ENCODE measurements around the gene DTNBP1.

The DTNBP1 gene

DNA sequence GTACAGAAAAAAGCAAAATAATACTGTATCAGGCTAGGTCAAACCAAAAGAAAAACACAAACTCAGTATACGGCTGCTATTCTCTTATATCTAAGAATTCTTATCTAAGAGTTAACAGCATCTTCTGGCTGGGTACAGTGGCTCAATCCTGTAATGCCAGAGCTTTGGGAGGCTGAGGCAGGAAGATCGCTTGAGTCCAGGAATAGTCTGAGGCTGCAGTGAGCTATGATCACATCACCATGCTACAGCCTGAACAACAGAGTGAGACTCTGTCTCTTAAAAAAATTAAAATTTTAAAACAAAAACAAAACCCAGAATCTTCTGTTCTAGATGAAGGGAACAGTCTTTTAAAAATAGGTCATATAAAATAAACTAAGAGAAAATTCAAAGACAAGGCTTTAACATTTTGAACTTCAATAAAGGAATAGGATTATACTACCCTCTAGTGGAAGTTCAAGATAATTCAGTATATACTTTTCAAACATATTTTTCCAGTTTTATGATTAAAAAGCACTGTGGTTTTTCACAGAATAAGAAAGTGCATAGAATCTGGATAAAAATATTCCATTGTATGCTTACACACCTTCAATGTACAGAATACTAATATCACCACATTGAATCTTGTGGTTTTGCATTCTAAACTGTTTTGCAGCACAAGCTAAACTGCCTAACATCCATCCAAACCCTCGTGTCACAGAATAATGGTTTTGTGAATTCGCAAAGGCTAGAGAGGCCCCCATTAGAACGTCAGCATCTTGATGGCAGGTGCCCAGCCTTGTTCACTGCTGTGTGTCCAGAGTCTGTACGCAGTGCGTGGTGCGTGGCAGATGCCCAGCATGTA lies 39.3 kb downstream of the DTNBP1 start:
- DNase-seq, result no peak

DNA sequence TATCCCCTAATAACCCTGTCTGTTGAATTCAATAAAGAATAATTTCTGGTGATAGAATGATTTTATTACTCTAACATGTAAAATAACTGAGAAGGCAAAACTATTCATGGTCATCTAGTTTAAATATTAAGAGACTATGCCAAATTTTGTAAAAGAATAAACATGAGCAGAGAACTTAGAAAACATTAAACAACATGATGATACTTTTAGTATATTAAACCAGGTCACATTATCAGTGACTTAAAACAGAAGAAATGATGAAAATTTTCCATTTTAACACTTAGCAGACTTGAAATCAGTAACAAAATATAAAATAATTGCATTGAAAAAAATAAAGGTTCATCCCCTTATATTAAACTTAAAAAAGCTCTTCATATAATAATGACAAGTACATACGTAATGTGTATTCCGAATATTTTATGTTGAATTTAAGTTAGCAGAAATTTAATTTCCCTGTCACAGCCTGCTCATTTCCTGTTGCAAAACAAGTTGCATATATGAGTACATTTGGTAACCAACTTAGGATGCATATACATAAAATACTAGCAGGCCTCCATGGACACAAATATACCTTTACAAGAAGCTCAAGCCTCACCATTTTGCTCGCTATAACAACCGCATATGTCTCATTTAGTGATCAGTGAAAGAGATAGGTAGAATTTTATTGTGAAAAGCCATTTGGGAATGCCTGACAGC lies 40.6 kb downstream of the DTNBP1 start:
- DNase-seq, result no peak

DNA sequence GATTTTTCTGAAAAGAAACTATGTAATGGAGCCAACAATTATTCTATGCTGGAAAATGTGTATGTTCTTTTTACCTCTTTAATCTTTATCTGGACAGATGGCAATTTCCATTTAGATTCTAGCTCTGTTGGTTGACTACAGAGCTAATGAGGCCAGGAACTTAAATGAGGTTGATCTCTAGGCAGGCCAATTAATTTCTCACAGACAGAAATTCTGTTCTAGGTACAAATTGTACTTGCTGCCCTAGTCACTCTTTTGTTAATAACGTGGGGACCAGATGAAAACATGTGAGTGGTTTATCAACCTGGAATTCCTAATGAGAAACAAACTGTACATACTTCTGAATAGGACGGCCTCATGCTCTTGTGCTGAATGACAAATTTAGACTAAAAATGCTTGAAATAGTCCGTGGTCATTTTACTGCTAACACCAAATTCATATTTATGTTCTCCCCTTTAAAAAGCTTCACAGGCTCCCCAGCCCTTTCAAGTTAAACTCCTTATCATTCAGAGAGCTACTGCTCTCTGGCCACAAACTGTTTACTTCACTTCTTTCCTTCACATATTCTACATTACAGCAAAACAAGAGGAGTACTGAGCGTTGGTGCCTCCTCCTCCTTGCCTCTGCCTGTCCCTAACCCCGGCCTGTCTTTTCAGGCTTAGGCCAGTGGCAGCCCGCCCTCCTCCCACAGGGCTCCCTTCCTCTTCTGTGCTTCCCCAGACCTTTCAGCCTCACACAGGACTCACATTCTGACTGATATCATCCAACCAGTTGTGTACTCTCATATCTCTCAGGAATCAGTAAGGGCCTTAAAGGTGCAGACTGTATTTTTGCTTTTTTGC lies 41.4 kb downstream of the DTNBP1 start:
- no peak for DNase-seq

DNA sequence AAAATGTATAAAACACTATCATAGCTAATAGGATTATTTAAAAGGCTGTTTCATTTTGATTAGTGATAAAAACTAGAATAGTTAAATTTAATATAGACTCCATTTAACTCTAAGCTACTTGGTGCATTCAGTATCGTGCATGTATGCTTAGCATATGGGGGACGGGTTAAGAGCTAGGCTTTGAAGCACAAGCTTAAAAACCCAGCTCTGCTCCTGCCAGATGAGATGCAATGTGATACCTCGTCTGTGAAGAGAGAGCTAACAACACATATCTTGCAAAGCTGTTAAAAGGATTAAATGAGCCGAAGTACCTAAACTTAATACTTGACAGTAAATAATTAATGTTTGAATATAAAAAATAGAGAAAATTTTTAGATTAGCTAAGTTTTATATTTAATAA lies 42.2 kb downstream of the DTNBP1 start:
- DNase-seq, result no peak

DNA sequence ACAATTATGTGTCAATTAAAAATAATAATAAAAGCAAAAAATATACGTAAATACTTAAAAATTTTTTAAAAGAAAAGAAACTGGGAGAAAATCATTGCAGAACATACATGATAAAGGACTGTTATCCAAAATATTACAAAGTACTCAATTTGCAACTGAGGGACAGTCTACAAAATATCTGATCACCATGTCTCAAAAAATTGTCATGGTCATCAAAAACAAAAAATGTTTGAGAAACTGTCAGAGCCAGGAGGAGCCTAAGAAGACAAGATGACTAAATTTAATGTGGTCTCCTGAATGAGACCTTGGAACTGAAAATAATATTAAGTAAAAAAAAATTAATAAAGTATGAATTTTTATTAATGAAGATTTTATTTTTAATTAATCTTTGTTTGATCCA lies 43.5 kb downstream of the DTNBP1 start:
- DNase-seq, result no peak

DNA sequence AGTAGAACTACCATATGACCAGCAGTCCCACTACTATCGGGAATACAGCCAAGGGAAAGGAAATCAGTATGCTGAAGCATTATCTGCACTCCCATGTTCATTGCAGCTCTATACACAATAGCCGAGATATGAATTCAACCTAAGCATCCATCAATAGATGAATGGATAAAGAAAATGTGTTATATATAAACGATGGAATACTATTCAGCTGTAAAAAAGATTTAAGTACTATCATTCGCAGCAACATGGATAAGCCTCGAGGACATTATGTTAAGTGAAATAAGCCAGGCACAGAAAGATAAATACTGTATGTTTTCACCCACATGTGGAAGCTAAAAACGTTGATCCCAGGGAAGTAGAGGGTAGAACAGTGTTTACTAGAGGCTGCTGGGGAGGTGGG lies 44.1 kb downstream of the DTNBP1 start:
- DNase-seq, result no peak

DNA sequence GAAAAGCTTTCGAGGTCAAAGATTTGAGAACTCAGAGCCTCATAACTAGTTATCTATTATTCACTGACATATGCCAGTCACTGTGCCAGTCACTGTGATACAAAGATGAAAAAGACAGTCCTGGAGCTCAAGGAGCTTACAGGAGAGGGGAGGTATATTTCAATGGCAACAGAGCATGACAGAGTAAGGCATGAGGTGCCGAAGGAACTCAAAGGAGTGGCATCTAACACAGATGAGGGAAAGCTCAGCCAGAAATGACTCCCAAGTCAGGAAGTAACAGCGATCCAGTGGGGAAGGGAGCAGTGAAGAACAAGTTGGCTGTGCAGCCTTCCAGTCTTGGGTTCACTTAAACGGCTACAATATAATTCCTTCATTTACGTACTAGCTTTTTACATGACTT lies 46.6 kb downstream of the DTNBP1 start:
- no peak for DNase-seq

DNA sequence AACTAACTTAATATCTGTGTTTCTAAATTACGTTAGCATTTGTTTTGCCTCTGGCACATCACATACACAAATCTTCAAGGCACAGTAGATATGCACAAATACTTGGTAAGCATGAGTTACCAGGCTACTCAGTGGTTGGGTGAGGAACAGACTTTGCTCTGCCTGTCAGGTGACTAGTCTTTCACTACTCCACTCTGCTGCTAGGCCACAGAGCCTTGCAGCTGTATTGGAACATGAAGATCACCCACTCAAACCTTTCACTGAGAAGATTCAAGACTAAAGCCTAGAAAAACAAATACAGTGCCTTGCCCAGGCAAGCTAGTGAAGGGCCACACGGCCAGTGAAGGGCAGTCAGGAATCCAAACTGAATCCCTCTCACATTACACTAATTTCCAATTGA lies 47.0 kb downstream of the DTNBP1 start:
- no peak for DNase-seq

DNA sequence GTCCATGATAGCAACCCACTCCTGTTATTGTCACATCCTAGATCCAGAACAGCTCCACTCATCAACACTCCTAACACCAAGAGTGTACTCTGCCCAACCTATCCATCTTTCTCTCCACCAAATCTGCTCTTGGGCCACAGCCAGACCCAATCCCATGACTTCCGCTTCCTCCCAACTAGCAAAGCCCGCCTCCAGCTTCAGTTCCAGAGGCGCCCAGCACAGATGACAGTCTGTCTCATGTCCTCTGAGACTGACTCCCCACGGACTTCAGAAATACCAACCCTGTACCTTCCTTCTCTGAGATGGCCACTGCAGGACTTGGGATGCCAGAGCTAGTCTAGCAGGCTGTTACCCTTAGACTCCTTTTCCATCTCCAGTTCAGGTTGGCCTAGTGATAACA lies 48.6 kb downstream of the DTNBP1 start:
- no peak for DNase-seq

DNA sequence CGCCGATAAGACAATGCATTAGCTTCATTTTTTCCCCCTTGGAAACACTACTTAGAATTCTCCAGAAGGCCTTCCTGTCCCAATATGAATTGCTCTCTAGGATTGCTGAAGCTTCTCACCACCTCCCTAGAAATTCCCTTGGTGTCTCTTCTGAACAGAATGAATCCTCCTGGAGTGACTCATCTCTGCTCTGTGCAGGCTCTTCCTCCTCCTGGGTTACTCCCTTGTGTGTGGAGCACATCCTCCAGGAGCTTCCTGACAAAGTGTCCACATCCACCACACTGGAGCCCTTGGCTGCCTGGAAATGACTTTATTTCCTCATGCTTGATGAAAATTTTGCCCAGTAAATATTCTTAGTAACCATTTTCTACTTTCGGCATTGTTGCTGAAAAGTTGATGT lies 54.4 kb downstream of the DTNBP1 start:
- DNase-seq, result no peak

DNA sequence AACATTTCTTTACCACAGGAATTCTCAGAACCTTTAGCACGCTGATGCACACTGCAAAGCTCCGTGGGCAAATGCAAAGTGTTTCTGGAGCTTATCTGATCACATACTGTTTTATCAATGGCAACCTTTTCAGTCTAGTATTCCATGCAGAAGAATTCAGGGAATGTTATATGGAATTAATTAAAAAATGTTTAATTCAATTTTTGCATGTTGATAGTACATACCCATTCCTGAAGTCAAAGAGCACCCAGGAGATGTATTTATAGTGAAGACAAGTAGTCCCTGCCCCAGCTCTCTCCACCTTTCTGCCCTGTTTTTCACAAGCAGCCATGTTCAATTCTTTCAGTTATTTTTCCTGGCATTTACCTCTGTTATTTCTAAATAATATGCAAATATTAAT lies 55.2 kb downstream of the DTNBP1 start:
- no peak for DNase-seq

DNA sequence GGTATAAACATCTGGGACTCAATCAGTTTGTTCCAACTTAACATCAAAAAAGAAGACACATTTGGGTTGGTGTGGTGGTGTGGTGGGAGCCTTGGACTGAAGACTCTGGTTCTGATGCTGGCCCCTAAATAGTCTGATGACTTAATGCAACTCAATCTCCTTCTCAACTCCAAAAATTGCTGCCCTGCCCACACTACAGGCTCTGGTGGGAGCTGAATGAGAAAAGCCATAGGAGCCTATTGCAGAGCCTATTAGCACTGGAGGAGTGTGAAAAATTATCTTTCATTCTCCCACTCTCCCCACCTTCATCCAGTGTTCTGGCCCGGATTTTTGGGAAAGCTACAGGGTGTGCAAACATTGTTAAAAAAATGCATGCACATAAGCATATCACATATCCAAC lies 56.5 kb downstream of the DTNBP1 start:
- no peak for DNase-seq

DNA sequence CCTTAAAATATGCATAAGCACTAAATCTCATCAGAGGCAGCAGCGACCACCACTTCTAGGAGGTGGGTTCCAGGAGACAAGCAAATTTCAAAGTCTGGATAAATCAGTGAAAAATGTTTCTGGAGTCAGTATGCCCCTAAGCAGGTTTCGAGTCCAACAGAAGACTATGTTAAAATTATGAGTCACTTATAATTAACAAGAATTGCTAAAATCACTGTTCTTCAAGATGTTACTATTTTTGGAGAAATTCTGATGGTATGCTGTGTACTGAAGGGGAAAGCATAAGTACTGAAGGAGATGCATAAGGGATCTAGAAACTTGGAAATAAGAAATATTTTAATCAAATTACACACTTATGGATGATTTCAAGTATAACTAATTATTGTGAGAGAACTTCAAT lies 58.0 kb downstream of the DTNBP1 start:
- no peak for DNase-seq

DNA sequence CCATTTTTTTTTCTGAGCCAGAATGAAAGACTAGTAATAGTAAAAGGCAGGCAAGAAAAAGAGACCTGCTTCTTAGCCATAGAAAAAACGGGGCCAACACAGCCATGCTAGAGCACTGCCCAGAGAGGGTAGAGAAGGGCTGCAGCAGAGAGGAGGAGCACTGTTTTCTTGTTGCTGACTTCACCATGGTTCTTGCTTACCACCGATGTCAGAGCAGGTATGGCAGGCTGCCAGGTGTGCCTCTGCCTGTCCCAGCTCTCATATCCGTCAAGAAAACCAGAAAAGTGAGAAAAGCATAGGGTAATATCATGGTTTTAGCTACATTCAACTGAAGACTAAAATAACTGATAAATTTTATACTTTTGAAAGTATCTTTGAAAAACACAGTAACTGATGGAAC lies 60.7 kb downstream of the DTNBP1 start:
- DNase-seq, result no peak

DNA sequence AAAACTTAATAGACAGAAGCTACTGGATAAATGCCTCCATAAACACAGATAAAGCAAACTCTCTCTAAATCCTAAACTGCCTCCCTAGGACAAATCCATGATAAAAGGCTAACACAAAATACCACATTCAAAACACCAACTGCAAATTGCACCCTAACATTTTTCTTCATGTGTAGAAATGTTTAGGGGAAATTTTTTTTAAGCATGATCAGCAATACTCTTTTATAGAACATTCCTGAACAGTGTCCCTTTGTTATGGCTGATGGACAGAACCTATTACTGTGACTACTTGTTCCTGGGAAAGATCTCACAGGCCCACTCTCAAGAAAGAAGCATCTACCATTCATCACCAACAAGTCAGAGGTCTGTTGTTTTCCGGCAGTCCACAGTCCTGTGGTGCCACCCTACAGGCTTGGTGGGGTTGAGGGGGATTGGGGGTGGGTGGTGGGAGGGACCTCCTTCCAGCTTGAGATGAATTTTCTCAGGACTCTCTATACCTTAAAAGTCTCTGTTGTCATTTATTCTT lies 64.5 kb downstream of the DTNBP1 start:
- no peak for DNase-seq

DNA sequence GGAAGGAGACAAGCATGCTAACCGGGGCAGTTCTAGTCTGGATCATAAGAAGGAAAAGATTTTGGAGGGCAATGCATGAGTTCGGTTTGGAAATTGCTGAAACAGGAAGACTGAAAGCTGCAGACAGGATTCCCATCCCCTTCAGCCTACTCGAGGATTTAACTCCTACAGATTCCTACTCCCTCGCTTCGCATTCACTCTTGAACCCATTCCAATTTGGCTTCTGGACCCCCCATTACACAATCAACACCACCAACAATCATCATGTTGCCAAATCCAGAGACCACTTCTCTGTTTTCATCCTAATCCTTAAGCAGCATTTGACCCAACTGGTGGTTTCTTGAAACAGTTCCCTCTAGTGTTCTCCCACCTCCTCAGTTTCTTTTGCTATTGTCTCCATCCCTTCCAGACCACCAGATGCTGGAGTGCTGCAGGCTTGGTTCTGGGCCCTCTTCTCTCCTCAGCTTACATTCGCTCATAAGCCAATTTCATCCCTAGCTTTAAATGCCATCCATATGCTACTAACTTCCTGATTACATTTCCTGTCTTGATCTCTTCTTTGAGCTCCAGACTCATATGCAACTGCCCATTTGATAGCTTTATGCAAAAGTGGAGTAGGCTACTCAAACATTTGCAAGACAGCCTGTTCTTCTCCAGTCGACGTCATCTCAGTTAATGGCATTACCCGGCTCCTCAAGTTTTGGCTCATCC lies 66.5 kb downstream of the DTNBP1 start:
- no peak for DNase-seq

DNA sequence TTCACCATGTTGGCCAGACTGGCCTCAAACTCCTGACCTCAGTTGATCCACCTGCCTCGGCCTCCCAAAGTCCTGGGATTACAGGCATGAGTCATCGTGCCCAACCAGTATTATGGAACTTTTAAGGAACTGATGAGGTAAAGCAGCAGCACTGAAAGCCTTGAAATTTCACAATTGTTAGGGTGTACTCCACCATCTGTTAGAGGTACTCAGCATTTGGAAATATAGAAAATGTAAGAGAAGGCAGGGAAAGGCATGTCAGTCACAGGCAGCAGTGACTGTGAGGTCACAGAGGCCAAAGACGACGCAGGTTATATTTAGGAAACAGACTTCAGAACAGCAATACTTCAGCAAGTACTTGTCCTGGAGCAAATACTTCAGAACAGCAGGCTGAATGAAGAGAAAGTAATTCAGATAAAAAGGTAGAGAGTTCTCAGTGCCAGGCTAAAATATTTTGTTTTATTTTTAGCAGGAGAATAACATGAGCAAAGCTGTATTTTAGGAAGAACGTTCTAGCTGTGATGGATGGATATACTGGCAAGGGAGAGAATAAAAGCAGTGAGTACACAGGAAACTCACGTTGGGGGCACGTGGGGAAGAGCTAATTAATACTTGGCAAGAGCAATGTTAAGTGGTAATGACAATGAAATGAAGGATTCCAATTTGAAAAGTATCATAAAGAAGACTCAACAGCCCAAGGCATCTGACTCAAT lies 67.2 kb downstream of the DTNBP1 start:
- DNase-seq, result no peak

DNA sequence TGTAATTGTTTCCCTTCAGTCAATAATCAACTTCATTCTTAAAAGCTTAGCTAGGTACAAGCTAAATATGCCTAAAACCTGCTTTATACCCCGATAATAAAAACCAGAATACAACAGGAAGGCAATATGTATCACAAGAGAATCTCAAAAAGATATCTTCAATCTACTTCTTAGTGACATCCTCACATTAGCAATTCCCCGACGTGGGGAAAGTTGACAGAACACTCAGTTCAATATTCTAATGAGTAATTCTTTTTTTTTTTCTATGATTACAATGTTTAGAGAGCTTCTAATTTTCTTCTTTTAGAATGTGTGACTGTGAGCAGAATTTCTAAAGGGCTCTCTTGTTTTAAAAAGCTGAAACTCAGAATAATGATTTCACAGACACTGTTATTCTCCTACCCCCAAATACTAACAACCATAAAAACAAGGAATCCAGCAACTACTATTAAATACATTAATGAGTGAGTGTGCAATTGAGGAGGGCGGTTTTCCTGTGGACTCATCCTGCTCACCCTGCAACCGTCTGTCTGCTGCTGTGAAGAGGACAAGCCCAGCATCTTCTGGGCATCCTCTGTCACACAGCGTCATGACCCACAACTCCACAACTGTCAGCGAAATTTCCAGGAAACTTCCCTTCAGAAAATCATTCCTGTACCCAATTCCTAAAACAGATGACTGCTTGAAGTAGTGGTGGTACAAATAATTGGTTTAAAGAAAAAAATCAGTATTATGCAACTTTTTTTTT lies 68.1 kb downstream of the DTNBP1 start:
- no peak for DNase-seq

DNA sequence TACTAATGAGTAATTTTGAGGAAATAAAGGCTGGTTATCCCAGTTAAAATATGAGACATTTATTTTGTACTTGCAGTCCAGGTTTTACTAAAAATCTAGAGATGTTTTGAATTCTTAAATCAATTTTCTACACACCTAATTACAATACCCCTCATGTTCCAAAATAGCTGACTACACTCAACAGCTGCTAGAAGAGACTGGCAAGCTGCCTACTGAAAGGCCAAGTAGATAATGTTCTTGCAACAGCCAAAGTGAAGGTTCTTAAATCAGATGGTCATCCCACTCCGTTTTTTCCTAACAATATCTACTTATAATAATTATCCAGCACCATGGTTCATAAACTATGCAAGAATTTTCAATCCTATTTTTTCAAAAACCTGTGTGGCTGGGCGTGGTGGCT lies 69.0 kb downstream of the DTNBP1 start:
- DNase-seq, result no peak

DNA sequence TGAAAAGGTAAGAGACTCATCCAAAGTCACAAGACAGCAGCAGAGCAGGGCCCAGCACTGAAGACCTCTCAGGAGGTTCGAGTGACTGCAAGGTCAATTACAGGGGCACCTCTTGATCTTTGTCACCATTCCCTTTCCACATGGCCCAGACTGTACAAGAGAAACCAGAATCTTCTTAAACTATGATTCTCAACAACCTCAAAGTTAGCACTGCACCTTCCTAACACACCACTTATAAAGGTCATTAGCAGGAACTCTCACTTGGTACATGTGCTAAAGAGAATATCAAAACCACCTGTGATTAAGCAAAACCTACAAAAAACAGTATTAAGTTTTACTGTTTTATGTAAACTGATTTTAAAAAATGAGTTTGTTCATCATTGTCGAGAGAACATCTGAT lies 70.2 kb downstream of the DTNBP1 start:
- DNase-seq, result no peak

DNA sequence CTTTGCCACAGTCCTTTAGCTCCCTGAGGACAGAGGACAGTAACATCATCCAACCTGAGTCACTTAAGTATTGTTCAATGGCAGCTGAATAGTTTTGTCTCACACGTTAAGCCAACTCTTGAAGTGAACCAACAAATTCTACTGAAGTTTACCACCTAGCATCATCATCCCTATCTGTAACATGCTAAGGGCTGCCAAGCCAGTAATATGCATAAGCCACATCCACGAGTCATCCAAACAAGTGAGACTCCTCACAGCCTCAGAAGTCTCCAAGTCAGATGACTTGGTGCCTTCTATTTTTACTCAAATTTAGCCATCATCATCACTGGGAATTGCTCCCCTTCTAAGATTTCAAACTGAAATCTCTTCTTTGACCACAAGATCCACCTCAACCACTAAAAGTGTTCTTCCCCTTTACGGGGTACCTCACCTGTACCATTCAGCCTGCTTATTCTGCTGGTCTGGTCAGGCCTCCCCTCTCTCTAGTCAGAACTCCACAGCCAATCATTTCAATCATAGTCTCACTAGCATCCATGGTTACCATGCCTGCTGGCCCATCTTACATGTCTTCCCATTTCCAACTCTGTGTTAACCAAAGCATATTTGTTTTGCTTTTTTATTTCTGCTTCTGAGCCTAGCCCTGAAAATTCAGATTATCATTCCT lies 73.7 kb downstream of the DTNBP1 start:
- DNase-seq, result no peak
